Left lung (tissue), 10 donors: ENCODE results near the gene TMEM106B. TPM values are rescaled to one million over a fixed set of nuclear protein-coding genes. Genes with fewer than 3 reads are reported as not detected.

Experiments
- ATAC-seq: fragments of 200-7000 bp; cut with Tn5 transposase; one replicate; pipeline ENCODE4 v1.9.1; 2020; ENCODE audit warnings: moderate library complexity
- DNase-seq, 4 donors: peaks; one replicate each; pipeline ENCODE4 v3.0.0-alpha.2; 2013 to 2020
- H3K27ac ChIP-seq, 2 donors: fragments of 200-600 bp; sonication (generic) in 1 of 2; one replicate each; pipeline versions ENCODE4 v1.5.0 to v1.8.0; 2020 to 2021
- H3K27me3 ChIP-seq, 2 donors: fragments of 200-600 bp; sonication (generic) in 1 of 2; one replicate each; pipeline versions ENCODE4 v1.5.0 to v1.8.0; 2020 to 2021
- H3K36me3 ChIP-seq, 2 donors: fragments of 200-600 bp; sonication (generic) in 1 of 2; one replicate each; pipeline versions ENCODE4 v1.5.0 to v1.8.0; 2020 to 2021
- H3K4me1 ChIP-seq, 2 donors: fragments of 200-600 bp; one replicate each; pipeline ENCODE4 v1.8.0; 2021
- H3K4me3 ChIP-seq, 2 donors: fragments of 200-600 bp; sonication (generic) in 1 of 2; one replicate each; pipeline versions ENCODE4 v1.5.0 to v1.8.0; 2020 to 2021; ENCODE audit warnings: mild to moderate bottlenecking in 1 of 2
- H3K9me3 ChIP-seq, 2 donors: fragments of 200-600 bp; sonication (generic) in 1 of 2; one replicate each; pipeline versions ENCODE4 v1.5.0 to v1.8.0; 2020 to 2021
- intact Hi-C, 2 donors: fragments of 100-400 bp; cut with DNase I; formaldehyde crosslinking; loops; one replicate each; pipeline versions ENCODE4 v1.11.2 to v1.14.2; 2022
- polyA plus RNA-seq, 6 donors: library from polyadenylated mRNA; unstranded; fragments of 120-200 nt; gene quantifications; one replicate each; pipeline ENCODE4 v1.2.1, GENCODE V29; 2013; ENCODE audit not compliant: insufficient read length in 6 of 6
- total RNA-seq, 2 donors: library from RNA; stranded (reverse); fragmentation: NEBNext Ultra II Directional; extraction: Animal tissue kit (Norgen Biotek cat#: 25700); gene quantifications; one replicate each; pipeline ENCODE4 v1.2.1, GENCODE V29; 2021
- TF ChIP-seq, protein P1 (sequence below), 2 donors: fragments of 200-600 bp; sonication (generic) in 1 of 2; IDR thresholded peaks; one replicate each; pipeline versions ENCODE4 v1.5.0 to v1.8.0; 2021; ENCODE audit warnings: antibody characterized with exemption in 2 of 2
- donor health status: DM: no; HTN: yes; CAD: no.
- donor health status: DM: no; HTN: no; CAD: no.

TMEM106B gene
- total and polyA plus RNA-seq, 8 donors: 43.3 to 78.7 (median 69.6) TPM

DNA sequence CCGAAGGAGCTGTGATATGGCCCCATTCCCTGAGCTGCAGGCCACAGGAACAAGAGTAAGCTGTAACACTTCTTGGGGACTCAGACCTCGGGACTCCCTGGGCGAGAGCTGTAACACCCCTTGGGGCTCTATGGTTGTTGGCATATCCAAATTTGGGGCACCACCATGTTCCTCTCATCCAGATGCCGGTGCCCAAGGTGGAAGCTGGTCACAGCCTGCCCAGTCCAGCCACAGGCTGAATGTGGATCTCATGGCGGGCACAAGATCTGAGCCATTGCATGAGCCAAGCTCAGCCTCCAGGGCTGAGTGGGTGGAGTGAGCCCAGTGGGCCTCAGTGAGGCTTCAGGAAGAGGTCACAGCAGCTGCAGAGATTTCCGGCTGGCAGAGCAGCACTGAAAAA, 78.9 kb downstream of the TMEM106B start:
- no peak overlapping the region for H3K27ac ChIP-seq
- peaks cover 0 to 29% of the 10 kb centered on the region in 2 donors for H3K9me3 ChIP-seq
- H3K4me3 ChIP-seq: no peak overlapping the region
- H3K27me3 ChIP-seq: no peaks in the 10 kb centered on the region
- ATAC-seq: no peak
- no peaks in the 10 kb centered on the region for H3K4me1 ChIP-seq
- intact Hi-C loops: no loop called here
- TF ChIP-seq, protein P1, sequence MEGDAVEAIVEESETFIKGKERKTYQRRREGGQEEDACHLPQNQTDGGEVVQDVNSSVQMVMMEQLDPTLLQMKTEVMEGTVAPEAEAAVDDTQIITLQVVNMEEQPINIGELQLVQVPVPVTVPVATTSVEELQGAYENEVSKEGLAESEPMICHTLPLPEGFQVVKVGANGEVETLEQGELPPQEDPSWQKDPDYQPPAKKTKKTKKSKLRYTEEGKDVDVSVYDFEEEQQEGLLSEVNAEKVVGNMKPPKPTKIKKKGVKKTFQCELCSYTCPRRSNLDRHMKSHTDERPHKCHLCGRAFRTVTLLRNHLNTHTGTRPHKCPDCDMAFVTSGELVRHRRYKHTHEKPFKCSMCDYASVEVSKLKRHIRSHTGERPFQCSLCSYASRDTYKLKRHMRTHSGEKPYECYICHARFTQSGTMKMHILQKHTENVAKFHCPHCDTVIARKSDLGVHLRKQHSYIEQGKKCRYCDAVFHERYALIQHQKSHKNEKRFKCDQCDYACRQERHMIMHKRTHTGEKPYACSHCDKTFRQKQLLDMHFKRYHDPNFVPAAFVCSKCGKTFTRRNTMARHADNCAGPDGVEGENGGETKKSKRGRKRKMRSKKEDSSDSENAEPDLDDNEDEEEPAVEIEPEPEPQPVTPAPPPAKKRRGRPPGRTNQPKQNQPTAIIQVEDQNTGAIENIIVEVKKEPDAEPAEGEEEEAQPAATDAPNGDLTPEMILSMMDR (IDR thresholded peaks at IDR 0.05): no peak
- no peaks in the 10 kb centered on the region for H3K36me3 ChIP-seq
- DNase-seq: no peak

DNA sequence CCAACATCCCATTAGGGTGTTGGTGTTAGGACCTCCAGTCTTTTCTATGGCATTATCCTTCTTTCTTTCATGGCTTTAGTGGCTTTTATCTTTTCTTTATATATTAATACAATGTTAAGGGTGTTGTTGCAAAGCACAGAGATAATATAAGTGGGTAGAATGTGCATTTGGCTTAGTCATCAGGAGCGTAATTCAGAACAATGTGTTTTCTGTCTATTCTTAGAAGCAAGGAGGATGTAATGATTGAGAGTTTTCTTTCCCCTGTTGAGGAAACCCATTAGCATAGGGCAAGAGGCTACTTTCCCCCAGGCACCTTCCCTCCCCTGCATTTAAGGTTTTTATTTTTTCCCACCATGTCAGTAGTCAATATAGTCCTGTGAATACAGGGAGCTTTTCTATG, 79.7 kb downstream of the TMEM106B start:
- Histone ChIP-seq H3K27me3 (no peaks in the 10 kb centered on the region), H3K27ac (no peak overlapping the region), H3K36me3 (no peaks in the 10 kb centered on the region), H3K4me3 (no peak overlapping the region), H3K9me3 (peaks cover 0 to 29% of the 10 kb centered on the region in 2 donors), H3K4me1 (no peaks in the 10 kb centered on the region)
- intact Hi-C loops: no loop called here
- ATAC-seq: no peak
- TF ChIP-seq, protein P1 (IDR thresholded peaks at IDR 0.05): no peak
- DNase-seq: no peak

DNA sequence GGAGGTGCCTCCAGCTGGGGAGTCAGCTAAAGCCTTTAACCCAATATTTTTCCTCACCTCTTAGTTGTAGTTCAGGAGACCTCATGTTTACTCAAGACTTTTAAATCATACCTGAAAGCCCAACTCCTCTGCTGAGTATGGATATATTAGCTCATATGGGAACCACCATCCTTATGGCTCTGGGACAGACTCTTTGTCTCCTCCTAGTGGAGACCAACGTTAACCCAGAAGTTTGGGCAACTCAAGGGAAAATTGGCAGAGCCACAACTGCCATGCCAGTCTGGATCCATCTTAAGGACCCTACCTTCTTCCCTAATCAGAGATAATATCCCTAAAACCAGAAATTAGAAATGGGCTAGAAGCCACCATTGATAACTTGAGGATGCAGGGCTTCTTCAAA, 80.8 kb downstream of the TMEM106B start:
- Histone ChIP-seq H3K36me3 (no peaks in the 10 kb centered on the region), H3K27me3 (no peaks in the 10 kb centered on the region), H3K9me3 (peaks cover 0 to 29% of the 10 kb centered on the region in 2 donors), H3K4me3 (no peak overlapping the region), H3K27ac (no peak overlapping the region), H3K4me1 (no peaks in the 10 kb centered on the region)
- intact Hi-C loops: no loop called here
- TF ChIP-seq, protein P1 (IDR thresholded peaks at IDR 0.05): no peak
- DNase-seq (no peak), ATAC-seq (no peak)

Other genes with a start within 250 kb of the TMEM106B start
- 1 to 10 TPM; 2.6 to 4.3 TPM for gene VWDE, start 192.6 kb downstream of the TMEM106B start, total RNA-seq
- 1 to 10 TPM; 1.5 to 6.1 (median 3.6) TPM for gene VWDE, start 192.6 kb downstream of the TMEM106B start, polyA plus RNA-seq